ENCODE measurements around the gene GRIN2B. TPM values are rescaled to one million over a fixed set of nuclear protein-coding genes. Genes with fewer than 3 reads are reported as not detected.

The GRIN2B gene
- total and polyA plus RNA-seq, 4 donors: 0.02 to 2.6 (median 0.25) TPM; not detected in 1

GRCh38 chr12:13992106-13992505 is 10.7 kb upstream of the GRIN2B start:
- ATAC-seq (ENCODE audit: insufficient read depth, low FRiP score): no peak
- Histone ChIP-seq H3K4me3 (no peak overlapping the region), H3K4me1 (ENCODE audit: control insufficient read depth in 5 of 5, insufficient read depth in 5 of 5, low read length in 5 of 5) (no peaks in the 10 kb centered on the region), H3K9me3 (ENCODE audit: control insufficient read depth in 4 of 4, insufficient read depth in 3 of 4, low read length in 3 of 4) (no peaks in the 10 kb centered on the region), H3K27ac (ENCODE audit: low read depth in 1 of 2, low read length in 1 of 2) (no peak overlapping the region), H3K27me3 (ENCODE audit: control insufficient read depth in 3 of 3, insufficient read depth in 3 of 3, low read length in 2 of 3) (no peaks in the 10 kb centered on the region), H3K36me3 (ENCODE audit: control insufficient read depth in 4 of 4, insufficient read depth in 4 of 4, low read length in 4 of 4) (no peaks in the 10 kb centered on the region), H3K9ac (ENCODE audit: insufficient read depth in 1 of 2, low read length in 2 of 2) (no peak overlapping the region)
- TF ChIP-seq CTCF (IDR thresholded peaks at IDR 0.05; ENCODE audit: control extremely low read depth, extremely low read depth): no peak
- peak in 1 of 3 donors; percentile 9 for DNase-seq

- peaks cover 0 to 27% (median 23%) of the 10 kb centered on the region in 3 donors for H3K27me3 ChIP-seq (ENCODE audit: control insufficient read depth in 3 of 3, insufficient read depth in 3 of 3, low read length in 2 of 3)
- no peak overlapping the region for H3K4me3 ChIP-seq
- H3K9me3 ChIP-seq (ENCODE audit: control insufficient read depth in 4 of 4, insufficient read depth in 3 of 4, low read length in 3 of 4): no peaks in the 10 kb centered on the region
- WGBS, 2 donors: 48 to 63% methylated on average over 3 of the region's 3 CpGs
- no peaks in the 10 kb centered on the region for H3K36me3 ChIP-seq (ENCODE audit: control insufficient read depth in 4 of 4, insufficient read depth in 4 of 4, low read length in 4 of 4)
- ATAC-seq (ENCODE audit: insufficient read depth, low FRiP score) (no peak), DNase-seq (no peak)
- peaks cover 0 to 7% (median 0%) of the 10 kb centered on the region in 5 donors for H3K4me1 ChIP-seq (ENCODE audit: control insufficient read depth in 5 of 5, insufficient read depth in 5 of 5, low read length in 5 of 5)
- H3K9ac ChIP-seq (ENCODE audit: insufficient read depth in 1 of 2, low read length in 2 of 2): no peak overlapping the region
- TF ChIP-seq CTCF (IDR thresholded peaks at IDR 0.05; ENCODE audit: control extremely low read depth, extremely low read depth): no peak
- no peak overlapping the region for H3K27ac ChIP-seq (ENCODE audit: low read depth in 1 of 2, low read length in 1 of 2)
Measured at GRCh38 chr12:13986031-13986430, 4.6 kb upstream of the GRIN2B start.

- H3K27me3 ChIP-seq (ENCODE audit: control insufficient read depth in 3 of 3, insufficient read depth in 3 of 3, low read length in 2 of 3): peaks cover 0 to 59% (median 55%) of the 10 kb centered on the region in 3 donors
- ATAC-seq (ENCODE audit: insufficient read depth, low FRiP score) (no peak), DNase-seq (peak in 2 of 3 donors; percentile 10 to 54)
- peaks cover 0 to 4% (median 0%) of the 10 kb centered on the region in 4 donors for H3K9me3 ChIP-seq (ENCODE audit: control insufficient read depth in 4 of 4, insufficient read depth in 3 of 4, low read length in 3 of 4)
- no peak for TF ChIP-seq CTCF (IDR thresholded peaks at IDR 0.05; ENCODE audit: control extremely low read depth, extremely low read depth)
- no peaks in the 10 kb centered on the region for H3K36me3 ChIP-seq (ENCODE audit: control insufficient read depth in 4 of 4, insufficient read depth in 4 of 4, low read length in 4 of 4)
- no peak overlapping the region for H3K9ac ChIP-seq (ENCODE audit: insufficient read depth in 1 of 2, low read length in 2 of 2)
- H3K27ac ChIP-seq (ENCODE audit: low read depth in 1 of 2, low read length in 1 of 2): no peak overlapping the region
- H3K4me3 ChIP-seq: no peak overlapping the region
- H3K4me1 ChIP-seq (ENCODE audit: control insufficient read depth in 5 of 5, insufficient read depth in 5 of 5, low read length in 5 of 5): peaks cover 0 to 18% (median 6%) of the 10 kb centered on the region in 5 donors
- 3 to 4% methylated on average over 26 of the region's 26 CpGs for WGBS, 2 donors
Measured at GRCh38 chr12:13981990-13982389, 588 bp upstream of the GRIN2B start.
